PC-9 (cell line): Measurements from ENCODE around the gene TOM1. TPM values are rescaled to one million over a fixed set of nuclear protein-coding genes. Genes with fewer than 3 reads are reported as not detected.

ENCODE experiments used
- BruUV-seq: library from RNA; stranded (reverse); fragments of 400-500 nt; replicated peaks from 2 replicates; lab custom pipeline; 2021; lab: Mats Ljungman, UMichigan
- CTCF ChIA-PET: fragments of 300-600 bp; sonication (Branson Sonifier 250); formaldehyde crosslinking; loops from one replicate; lab custom pipeline; 2022; ENCODE audit warnings: antibody characterized with exemption; lab: Charles Lee
- POLR2A ChIA-PET: fragments of 300-600 bp; sonication (Branson Sonifier 250); formaldehyde crosslinking; loops from one replicate; lab custom pipeline; 2022; ENCODE audit warnings: antibody characterized with exemption; ENCODE audit not compliant: unreplicated experiment; lab: Charles Lee
- DNase-seq, 2 experiments: peaks; one replicate each; pipeline versions ENCODE4 v3.0.0 to v3.0.0-alpha.2; 2015 to 2022; ENCODE audit warnings: mixed read lengths in 1 of 2
- H2AFZ ChIP-seq: fragments of 200-600 bp; sonication (generic); 2 replicates; pipeline ENCODE4 v1.8.1; 2017; ENCODE audit warnings: antibody characterized with exemption
- H3F3A ChIP-seq: fragments of 200-600 bp; sonication (generic); 2 replicates; pipeline ENCODE4 v1.8.1; 2017; ENCODE audit warnings: antibody characterized with exemption, mild to moderate bottlenecking, low read depth; ENCODE audit not compliant: insufficient read depth
- H3K27ac ChIP-seq: fragments of 200-600 bp; sonication (generic); 2 replicates; pipeline ENCODE4 v1.6.1; 2016; ENCODE audit warnings: mixed run types
- H3K27me3 ChIP-seq: fragments of 200-600 bp; sonication (generic); 2 replicates; pipeline ENCODE4 v1.6.1; 2016; ENCODE audit warnings: low read depth, mixed run types; ENCODE audit not compliant: insufficient read depth
- H3K36me3 ChIP-seq: fragments of 200-600 bp; sonication (generic); 2 replicates; pipeline ENCODE4 v1.6.1; 2016; ENCODE audit warnings: low read depth, mixed run types
- H3K4me1 ChIP-seq: fragments of 200-600 bp; sonication (generic); replicated peaks from 2 replicates; pipeline ENCODE4 v1.6.1; 2016; ENCODE audit warnings: mixed run types; ENCODE audit not compliant: insufficient read depth
- H3K4me2 ChIP-seq: fragments of 200-600 bp; sonication (generic); 2 replicates; pipeline ENCODE4 v1.6.1; 2017; ENCODE audit warnings: mixed run types
- H3K4me3 ChIP-seq: fragments of 200-600 bp; sonication (generic); 2 replicates; pipeline ENCODE4 v1.6.1; 2016; ENCODE audit warnings: mixed run types
- H3K79me2 ChIP-seq: fragments of 200-600 bp; sonication (generic); 2 replicates; pipeline ENCODE4 v1.6.1; 2017; ENCODE audit warnings: low read depth, mixed run types
- H3K9me2 ChIP-seq: fragments of 200-600 bp; sonication (generic); 2 replicates; pipeline ENCODE4 v1.8.1; 2017; ENCODE audit warnings: mild to moderate bottlenecking; ENCODE audit not compliant: insufficient read depth
- H3K9me3 ChIP-seq: fragments of 200-600 bp; sonication (generic); 2 replicates; pipeline ENCODE4 v1.8.1; 2016; ENCODE audit warnings: low read depth; ENCODE audit not compliant: insufficient read depth
- H4K20me1 ChIP-seq: fragments of 200-600 bp; sonication (generic); 2 replicates; pipeline ENCODE4 v1.8.1; 2017; ENCODE audit not compliant: insufficient read depth
- EZH2 ChIP-seq: fragments of 200-600 bp; sonication (generic); IDR thresholded peaks from 2 replicates; pipeline ENCODE4 v1.8.0; 2017; ENCODE audit warnings: antibody characterized with exemption, low read depth
- intact Hi-C: fragments of 100-400 bp; cut with micrococcal nuclease; formaldehyde crosslinking; loops from one replicate; pipeline ENCODE4 v1.10.0; 2022; ENCODE audit not compliant: unreplicated experiment
- total RNA-seq: library from RNA; stranded (reverse); gene quantifications from 2 replicates; pipeline ENCODE4 v1.2.3, GENCODE V29; 2021
- TF ChIP-seq, protein P1 (sequence below): fragments of 200-600 bp; sonication (generic); conservative IDR thresholded peaks from 2 replicates; pipeline ENCODE4 v1.6.1; 2017; ENCODE audit warnings: mixed run types, antibody characterized with exemption, mild to moderate bottlenecking, moderate library complexity

Gene TOM1
- total RNA-seq, 1 experiment from 2014 or later, result 43.6 TPM

GRCh38 chr22:35315855-35316745 lies 16.4 kb downstream of the TOM1 start:
- H3K9me2 ChIP-seq, result no peaks in the 10 kb centered on the region
- TF ChIP-seq, protein P1, sequence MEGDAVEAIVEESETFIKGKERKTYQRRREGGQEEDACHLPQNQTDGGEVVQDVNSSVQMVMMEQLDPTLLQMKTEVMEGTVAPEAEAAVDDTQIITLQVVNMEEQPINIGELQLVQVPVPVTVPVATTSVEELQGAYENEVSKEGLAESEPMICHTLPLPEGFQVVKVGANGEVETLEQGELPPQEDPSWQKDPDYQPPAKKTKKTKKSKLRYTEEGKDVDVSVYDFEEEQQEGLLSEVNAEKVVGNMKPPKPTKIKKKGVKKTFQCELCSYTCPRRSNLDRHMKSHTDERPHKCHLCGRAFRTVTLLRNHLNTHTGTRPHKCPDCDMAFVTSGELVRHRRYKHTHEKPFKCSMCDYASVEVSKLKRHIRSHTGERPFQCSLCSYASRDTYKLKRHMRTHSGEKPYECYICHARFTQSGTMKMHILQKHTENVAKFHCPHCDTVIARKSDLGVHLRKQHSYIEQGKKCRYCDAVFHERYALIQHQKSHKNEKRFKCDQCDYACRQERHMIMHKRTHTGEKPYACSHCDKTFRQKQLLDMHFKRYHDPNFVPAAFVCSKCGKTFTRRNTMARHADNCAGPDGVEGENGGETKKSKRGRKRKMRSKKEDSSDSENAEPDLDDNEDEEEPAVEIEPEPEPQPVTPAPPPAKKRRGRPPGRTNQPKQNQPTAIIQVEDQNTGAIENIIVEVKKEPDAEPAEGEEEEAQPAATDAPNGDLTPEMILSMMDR, result no peak
- TF ChIP-seq EZH2, result no peak
- peaks cover 49% of the 10 kb centered on the region for H3K4me1 ChIP-seq
- intact Hi-C loops, result no loop called here
- no peak for DNase-seq
- POLR2A ChIA-PET, result interaction anchor here (2.3 kb wide), 1 partner anchor 16 kb away, joined by 8 read pairs; the partner anchor contains the start of gene TOM1
- H3K9me3 ChIP-seq, result no peaks in the 10 kb centered on the region
- peak overlapping the region; percentile 74 for H3K27ac ChIP-seq
- H3K27me3 ChIP-seq, result no peaks in the 10 kb centered on the region
- H3K79me2 ChIP-seq, result peaks cover 57% of the 10 kb centered on the region
- H4K20me1 ChIP-seq, result no peaks in the 10 kb centered on the region
- CTCF ChIA-PET, result no interaction called here
- peaks cover 51% of the 10 kb centered on the region for H3F3A ChIP-seq
- H3K36me3 ChIP-seq, result no peaks in the 10 kb centered on the region; the same call in 1 of the 2 replicates
- BruUV-seq, result no TSS peak
- no peak overlapping the region for H3K4me3 ChIP-seq
- H2AFZ ChIP-seq, result no peak overlapping the region
- peak overlapping the region; percentile 57 for H3K4me2 ChIP-seq

GRCh38 chr22:35316751-35317150 lies 17.1 kb downstream of the TOM1 start:
- BruUV-seq, result no TSS peak
- no peak overlapping the region for H3K27ac ChIP-seq

GRCh38 chr22:35317680-35318290 lies 18.1 kb downstream of the TOM1 start:
- intact Hi-C loops, result no loop called here
- BruUV-seq, result no TSS peak
- H3K4me3 ChIP-seq, result no peak overlapping the region

More at GRCh38 chr22:35316751-35317150, 17.1 kb downstream of the TOM1 start:
- Histone ChIP-seq H3K27me3 (no peaks in the 10 kb centered on the region), H3K4me2 (no peak overlapping the region), H3K9me2 (no peaks in the 10 kb centered on the region), H3K4me1 (peaks cover 42% of the 10 kb centered on the region), H3K79me2 (peaks cover 51% of the 10 kb centered on the region), H3K36me3 (no peaks in the 10 kb centered on the region; the same call in 1 of the 2 replicates), H2AFZ (no peak overlapping the region), H3F3A (peaks cover 50% of the 10 kb centered on the region), H3K9me3 (no peaks in the 10 kb centered on the region), H4K20me1 (no peaks in the 10 kb centered on the region), H3K4me3 (no peak overlapping the region)
- ChIA-PET POLR2A (no interaction called here), CTCF (no interaction called here)
- DNase-seq, result no peak
- intact Hi-C loops, result no loop called here
- TF ChIP-seq, protein P1, result no peak
- TF ChIP-seq EZH2, result no peak

More at GRCh38 chr22:35317680-35318290, 18.1 kb downstream of the TOM1 start:
- CTCF ChIA-PET, result no interaction called here
- H3K9me2 ChIP-seq, result no peaks in the 10 kb centered on the region
- peaks cover 42% of the 10 kb centered on the region for H3F3A ChIP-seq
- H3K27me3 ChIP-seq, result no peaks in the 10 kb centered on the region
- POLR2A ChIA-PET, result no interaction called here
- no peak for DNase-seq
- no peak overlapping the region for H3K4me2 ChIP-seq
- no peaks in the 10 kb centered on the region; the same call in 1 of the 2 replicates for H3K36me3 ChIP-seq
- peaks cover 32% of the 10 kb centered on the region for H3K4me1 ChIP-seq
- H2AFZ ChIP-seq, result no peak overlapping the region
- no peak overlapping the region for H3K27ac ChIP-seq
- no peaks in the 10 kb centered on the region for H3K9me3 ChIP-seq
- H4K20me1 ChIP-seq, result no peaks in the 10 kb centered on the region
- peaks cover 45% of the 10 kb centered on the region for H3K79me2 ChIP-seq
- TF ChIP-seq EZH2, result no peak
- TF ChIP-seq, protein P1, result no peak
